Ascending aorta (tissue), 2 donors: ENCODE data around the gene SERPINB10. TPM values are rescaled to one million over a fixed set of nuclear protein-coding genes. Genes with fewer than 3 reads are reported as not detected.

ENCODE experiments used
- DNase-seq, 2 donors: peaks; one replicate each; pipeline ENCODE4 v3.0.0-alpha.2; 2019; ENCODE audit warnings: low spot score in 2 of 2
- H3K27ac ChIP-seq, 2 donors: fragments of 200-600 bp; sonication (generic); one replicate each; pipeline ENCODE4 v1.5.1; 2016 to 2017; ENCODE audit warnings: mild to moderate bottlenecking in 1 of 2
- H3K27me3 ChIP-seq: fragments of 200-600 bp; sonication (generic); one replicate; pipeline ENCODE4 v1.5.1; 2017
- H3K36me3 ChIP-seq, 2 donors: fragments of 200-600 bp; sonication (generic); one replicate each; pipeline ENCODE4 v1.5.1; 2016
- H3K4me1 ChIP-seq, 2 donors: fragments of 200-600 bp; sonication (generic); one replicate each; pipeline ENCODE4 v1.5.1; 2016 to 2017; ENCODE audit warnings: mild to moderate bottlenecking in 1 of 2
- H3K4me3 ChIP-seq, 2 donors: fragments of 200-600 bp; sonication (generic); one replicate each; pipeline ENCODE4 v1.5.1; 2016 to 2017; ENCODE audit warnings: mild to moderate bottlenecking in 1 of 2
- H3K9me3 ChIP-seq, 2 donors: fragments of 200-600 bp; sonication (generic); one replicate each; pipeline ENCODE4 v1.5.1; 2016
- CTCF ChIP-seq, 3 experiments: fragments of 200-600 bp in 2 of 3; fragments of 450-650 bp in 1 of 3; sonication (generic) in 2 of 3; IDR thresholded peaks; one replicate each; pipeline ENCODE4 v1.5.1; 2016 to 2019; ENCODE audit warnings: antibody characterized with exemption in 3 of 3, mild to moderate bottlenecking in 1 of 3, moderate library complexity in 1 of 3
- intact Hi-C: fragments of 100-400 bp; cut with DNase I; formaldehyde crosslinking; loops from one replicate; pipeline ENCODE4 v1.15.1; 2023
- total RNA-seq: library from RNA; depleted of rRNA; stranded (reverse); fragments of >200 nt; gene quantifications from one replicate; pipeline ENCODE4 v1.1.0, GENCODE V29; 2016

The SERPINB10 gene
- total RNA-seq, 1 donor from 2014 or later: not detected

GRCh38 chr18:63980896-63981460 is 73.2 kb downstream of the SERPINB10 start:
- H3K4me3 ChIP-seq: no peak overlapping the region
- intact Hi-C loops: no loop called here

GRCh38 chr18:63981719-63982118 is 74.0 kb downstream of the SERPINB10 start:
- Histone ChIP-seq H3K4me3 (no peak overlapping the region), H3K27me3 (no peaks in the 10 kb centered on the region), H3K36me3 (peaks cover 20 to 53% of the 10 kb centered on the region in 2 donors), H3K4me1 (no peaks in the 10 kb centered on the region), H3K27ac (no peak overlapping the region), H3K9me3 (no peaks in the 10 kb centered on the region)
- intact Hi-C loops: no loop called here
- TF ChIP-seq CTCF (IDR thresholded peaks at IDR 0.05): no peak
- no peak for DNase-seq

More at GRCh38 chr18:63980896-63981460, 73.2 kb downstream of the SERPINB10 start:
- peaks cover 20 to 45% of the 10 kb centered on the region in 2 donors for H3K36me3 ChIP-seq
- H3K27ac ChIP-seq: no peak overlapping the region
- H3K9me3 ChIP-seq: no peaks in the 10 kb centered on the region
- no peaks in the 10 kb centered on the region for H3K27me3 ChIP-seq
- no peaks in the 10 kb centered on the region for H3K4me1 ChIP-seq
- no peak for TF ChIP-seq CTCF (IDR thresholded peaks at IDR 0.05)
- no peak for DNase-seq

GRCh38 chr18:63982361-63982760 is 74.6 kb downstream of the SERPINB10 start:
- Histone ChIP-seq H3K27me3 (no peaks in the 10 kb centered on the region), H3K9me3 (no peaks in the 10 kb centered on the region), H3K4me3 (no peak overlapping the region), H3K4me1 (no peaks in the 10 kb centered on the region), H3K36me3 (peaks cover 26 to 59% of the 10 kb centered on the region in 2 donors), H3K27ac (no peak overlapping the region)
- intact Hi-C loops: no loop called here
- DNase-seq: no peak
- no peak for TF ChIP-seq CTCF (IDR thresholded peaks at IDR 0.05)

Other genes starting within 250 kb of the SERPINB10 start
- 0.21 TPM for gene SERPINB3, start 246.1 kb upstream of the SERPINB10 start, total RNA-seq
- not detected for gene SERPINB11, start 205.0 kb upstream of the SERPINB10 start, total RNA-seq
- gene SERPINB7, start 132.5 kb upstream of the SERPINB10 start, total RNA-seq: not detected
- not detected for gene SERPINB2, start 20.3 kb upstream of the SERPINB10 start, total RNA-seq
- gene HMSD, start 41.3 kb downstream of the SERPINB10 start, total RNA-seq: not detected
- gene SERPINB8, start 62.1 kb downstream of the SERPINB10 start, total RNA-seq: 4.5 TPM
- not detected for gene LINC00305, start 241.1 kb downstream of the SERPINB10 start, total RNA-seq